Measurements from ENCODE around the gene DPP6.

GRCh38 chr7:154587792-154588191 lies 535.6 kb downstream of the DPP6 start:
- TF ChIP-seq POLR2A (IDR thresholded peaks at IDR 0.05; ENCODE audit: low read depth, low read length) = no peak
- TF ChIP-seq POLR2AphosphoS5 (IDR thresholded peaks at IDR 0.05; ENCODE audit: low read depth, low read length) = no peak
- TF ChIP-seq TAF1 (IDR thresholded peaks at IDR 0.05; ENCODE audit: low read depth, low read length) = no peak
